Upper lobe of right lung (tissue), 1 donor: Measurements from ENCODE around the gene HERC2. TPM values are rescaled to one million over a fixed set of nuclear protein-coding genes. Genes with fewer than 3 reads are reported as not detected.
A peak's percentile ranks its signal among the peaks of the same experiment; 100 is the strongest.

Experiments used
- ATAC-seq: fragments of 200-7000 bp; cut with Tn5 transposase; one replicate; pipeline ENCODE4 v1.9.1; 2020; ENCODE audit warnings: mild to moderate bottlenecking, moderate library complexity
- DNase-seq: peaks from one replicate; pipeline ENCODE4 v3.0.0-alpha.2; 2020
- H3K27ac ChIP-seq: fragments of 200-600 bp; one replicate; pipeline ENCODE4 v1.8.0; 2022
- H3K27me3 ChIP-seq: fragments of 200-600 bp; one replicate; pipeline ENCODE4 v1.8.0; 2022; ENCODE audit warnings: mild to moderate bottlenecking
- H3K36me3 ChIP-seq: fragments of 200-600 bp; one replicate; pipeline ENCODE4 v1.8.0; 2022
- H3K4me1 ChIP-seq: fragments of 200-600 bp; one replicate; pipeline ENCODE4 v1.8.0; 2022
- H3K4me3 ChIP-seq: fragments of 200-600 bp; one replicate; pipeline ENCODE4 v1.8.0; 2022; ENCODE audit warnings: mild to moderate bottlenecking
- H3K9me3 ChIP-seq: fragments of 200-600 bp; one replicate; pipeline ENCODE4 v1.8.0; 2022
- intact Hi-C: fragments of 100-400 bp; cut with DNase I; formaldehyde crosslinking; loops from one replicate; pipeline ENCODE4 v1.11.0; 2022
- total RNA-seq: library from RNA; stranded (reverse); fragmentation: NEBNext Ultra II Directional; extraction: Animal tissue kit (Norgen Biotek cat#: 25700); gene quantifications from one replicate; pipeline ENCODE4 v1.2.1, GENCODE V29; 2021
- TF ChIP-seq, protein P1 (sequence below): fragments of 200-600 bp; IDR thresholded peaks from one replicate; pipeline ENCODE4 v1.8.0; 2022; ENCODE audit warnings: antibody characterized with exemption
- donor health status: DM: no; HTN: yes; CAD: no; lungs with severe emphysema.

HERC2 gene
- total RNA-seq, 1 donor from 2014 or later = 56.9 TPM

DNA sequence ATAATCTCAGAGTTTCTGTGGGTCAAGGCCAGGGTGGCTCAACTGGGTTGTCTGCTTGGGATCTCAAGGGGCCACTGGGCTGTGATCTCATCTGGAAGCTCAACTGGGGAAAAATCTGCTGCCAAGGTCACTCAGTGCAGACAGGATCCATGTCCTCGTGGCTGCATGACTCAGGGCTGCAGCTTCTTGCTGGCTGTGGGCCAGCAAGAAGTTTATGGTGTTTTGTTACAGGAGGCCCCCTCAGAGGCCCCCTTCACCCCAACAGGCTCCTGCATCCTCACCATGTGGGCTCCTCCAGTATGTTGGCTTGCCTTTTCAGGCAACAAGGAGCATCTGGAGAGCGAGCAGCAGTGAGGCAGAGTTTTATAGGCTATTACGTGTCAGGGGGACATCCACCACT lies 237.4 kb downstream of the HERC2 start:
- intact Hi-C loops = no loop called here
- Histone ChIP-seq H3K36me3 (no peaks in the 10 kb centered on the region), H3K27me3 (no peaks in the 10 kb centered on the region), H3K27ac (no peak overlapping the region), H3K4me3 (no peak overlapping the region), H3K4me1 (no peaks in the 10 kb centered on the region), H3K9me3 (no peaks in the 10 kb centered on the region)
- ATAC-seq (no peak), DNase-seq (no peak)
- TF ChIP-seq, protein P1, sequence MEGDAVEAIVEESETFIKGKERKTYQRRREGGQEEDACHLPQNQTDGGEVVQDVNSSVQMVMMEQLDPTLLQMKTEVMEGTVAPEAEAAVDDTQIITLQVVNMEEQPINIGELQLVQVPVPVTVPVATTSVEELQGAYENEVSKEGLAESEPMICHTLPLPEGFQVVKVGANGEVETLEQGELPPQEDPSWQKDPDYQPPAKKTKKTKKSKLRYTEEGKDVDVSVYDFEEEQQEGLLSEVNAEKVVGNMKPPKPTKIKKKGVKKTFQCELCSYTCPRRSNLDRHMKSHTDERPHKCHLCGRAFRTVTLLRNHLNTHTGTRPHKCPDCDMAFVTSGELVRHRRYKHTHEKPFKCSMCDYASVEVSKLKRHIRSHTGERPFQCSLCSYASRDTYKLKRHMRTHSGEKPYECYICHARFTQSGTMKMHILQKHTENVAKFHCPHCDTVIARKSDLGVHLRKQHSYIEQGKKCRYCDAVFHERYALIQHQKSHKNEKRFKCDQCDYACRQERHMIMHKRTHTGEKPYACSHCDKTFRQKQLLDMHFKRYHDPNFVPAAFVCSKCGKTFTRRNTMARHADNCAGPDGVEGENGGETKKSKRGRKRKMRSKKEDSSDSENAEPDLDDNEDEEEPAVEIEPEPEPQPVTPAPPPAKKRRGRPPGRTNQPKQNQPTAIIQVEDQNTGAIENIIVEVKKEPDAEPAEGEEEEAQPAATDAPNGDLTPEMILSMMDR = no peak

DNA sequence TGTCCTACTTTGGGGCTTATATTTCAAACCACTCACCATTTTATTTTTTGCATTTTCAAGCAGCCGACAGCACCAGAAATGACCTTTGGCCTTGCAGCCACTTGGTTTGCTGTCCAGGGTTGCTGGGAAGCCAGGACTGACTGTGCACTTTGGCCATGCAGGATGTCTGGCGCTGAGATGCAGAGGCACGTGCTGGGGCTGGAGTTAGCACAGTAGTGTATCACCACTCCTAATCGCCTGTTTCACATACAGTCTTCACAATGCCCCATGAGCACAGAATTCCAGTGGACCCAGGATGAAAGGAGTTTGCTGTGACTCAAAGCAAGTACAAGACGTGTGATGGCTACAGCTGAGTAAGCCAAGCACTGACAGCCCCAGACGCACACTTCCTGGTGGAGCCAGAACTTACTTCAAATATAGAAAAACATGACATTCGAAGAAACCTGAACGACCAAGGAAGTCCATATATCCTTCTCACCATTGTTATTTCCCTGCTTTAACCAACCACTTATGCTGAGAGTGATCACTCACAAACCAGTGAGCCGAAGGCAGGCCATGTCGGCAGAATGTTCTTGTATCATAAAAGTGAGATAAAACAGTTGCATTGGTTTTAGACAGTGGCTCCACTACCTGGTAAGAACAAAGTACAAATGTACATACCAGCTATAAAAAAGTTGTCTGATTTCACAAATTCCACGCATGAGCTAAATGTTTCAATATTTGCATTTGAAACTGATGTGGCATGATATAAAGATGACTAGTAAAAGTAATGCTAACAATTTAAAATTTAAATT lies 238.9 kb downstream of the HERC2 start:
- H3K4me3 ChIP-seq = no peak overlapping the region
- no peaks in the 10 kb centered on the region for H3K4me1 ChIP-seq
- intact Hi-C loops = no loop called here
- TF ChIP-seq, protein P1 = no peak
- no peaks in the 10 kb centered on the region for H3K9me3 ChIP-seq
- no peaks in the 10 kb centered on the region for H3K36me3 ChIP-seq
- ATAC-seq (no peak), DNase-seq (no peak)
- H3K27ac ChIP-seq = no peak overlapping the region
- no peaks in the 10 kb centered on the region for H3K27me3 ChIP-seq

DNA sequence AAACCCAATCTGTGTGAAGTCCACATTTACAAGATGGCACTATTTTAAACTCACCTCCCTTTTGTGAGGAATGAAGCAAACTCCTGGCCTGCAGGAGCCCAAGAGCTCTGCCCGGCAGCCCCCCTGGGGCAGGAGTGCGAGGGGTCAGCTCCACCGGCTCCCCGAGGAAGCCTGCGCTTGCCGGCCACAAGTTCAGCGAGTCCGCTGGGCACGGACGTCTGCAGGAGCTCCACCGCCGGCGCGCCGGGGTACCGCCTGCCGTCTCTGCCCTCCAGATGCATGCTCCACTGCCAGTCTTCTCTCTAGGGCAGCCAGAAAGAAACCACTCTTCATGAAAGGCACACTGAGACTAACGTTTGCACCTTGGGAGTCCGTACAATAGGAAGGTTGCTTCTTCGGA lies 240.4 kb downstream of the HERC2 start:
- no peaks in the 10 kb centered on the region for H3K27me3 ChIP-seq
- no peak overlapping the region for H3K27ac ChIP-seq
- ATAC-seq = no peak
- H3K4me1 ChIP-seq = no peaks in the 10 kb centered on the region
- TF ChIP-seq, protein P1 = no peak
- no peaks in the 10 kb centered on the region for H3K9me3 ChIP-seq
- no peak overlapping the region for H3K4me3 ChIP-seq
- intact Hi-C loops = no loop called here
- H3K36me3 ChIP-seq = no peaks in the 10 kb centered on the region
- DNase-seq = no peak

- intact Hi-C loops = no loop called here
- no peak overlapping the region for H3K4me3 ChIP-seq
- H3K4me1 ChIP-seq = no peaks in the 10 kb centered on the region
- H3K9me3 ChIP-seq = no peaks in the 10 kb centered on the region
- DNase-seq (no peak), ATAC-seq (no peak)
- H3K27ac ChIP-seq = no peak overlapping the region
- TF ChIP-seq, protein P1 = no peak
- no peaks in the 10 kb centered on the region for H3K36me3 ChIP-seq
- no peaks in the 10 kb centered on the region for H3K27me3 ChIP-seq
Measured at GRCh38 chr15:28080386-28080785, 241.6 kb downstream of the HERC2 start.

DNA sequence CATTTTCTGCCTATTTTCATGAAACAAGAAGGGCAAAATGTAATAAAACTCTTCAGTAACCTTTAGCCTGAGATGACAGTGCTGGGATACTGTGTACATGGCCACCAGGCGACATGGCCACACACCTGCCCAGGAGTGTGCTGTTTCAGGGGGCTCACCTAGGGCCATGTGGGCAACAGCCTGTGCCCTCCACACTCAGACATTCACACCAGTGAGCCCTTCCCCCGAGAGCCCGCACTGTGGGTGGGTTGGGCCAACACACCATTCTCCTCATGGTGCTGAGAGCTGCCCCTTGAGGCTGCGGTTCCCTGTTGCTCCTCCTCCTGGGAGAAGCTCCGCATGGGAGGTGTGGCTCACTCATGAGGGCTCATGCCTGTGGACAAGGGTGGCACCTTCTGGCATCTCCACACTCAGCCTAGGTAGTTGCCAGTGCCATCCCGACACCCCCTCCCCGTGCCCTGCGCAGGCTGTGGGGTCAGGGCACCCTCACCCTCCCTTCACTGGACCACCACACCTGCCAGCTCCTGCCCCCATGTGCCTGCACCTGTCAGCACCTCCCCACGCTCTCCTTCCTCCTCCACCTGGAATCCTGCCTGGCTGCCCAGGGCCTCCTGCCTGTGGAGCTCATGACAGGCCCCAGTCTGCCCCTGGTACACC lies 242.5 kb downstream of the HERC2 start:
- H3K27ac ChIP-seq = no peak overlapping the region
- H3K36me3 ChIP-seq = no peaks in the 10 kb centered on the region
- no peak overlapping the region for H3K4me3 ChIP-seq
- TF ChIP-seq, protein P1 = no peak
- DNase-seq (no peak), ATAC-seq (peak; percentile 43)
- H3K4me1 ChIP-seq = no peaks in the 10 kb centered on the region
- H3K27me3 ChIP-seq = no peaks in the 10 kb centered on the region
- intact Hi-C loops = no loop called here
- no peaks in the 10 kb centered on the region for H3K9me3 ChIP-seq
